ENCODE measurements around the gene GLOD4. TPM values are rescaled to one million over a fixed set of nuclear protein-coding genes. Genes with fewer than 3 reads are reported as not detected.

The GLOD4 gene
- polyA plus RNA-seq, 1 donor from 2014 or later, result 235 TPM

DNA sequence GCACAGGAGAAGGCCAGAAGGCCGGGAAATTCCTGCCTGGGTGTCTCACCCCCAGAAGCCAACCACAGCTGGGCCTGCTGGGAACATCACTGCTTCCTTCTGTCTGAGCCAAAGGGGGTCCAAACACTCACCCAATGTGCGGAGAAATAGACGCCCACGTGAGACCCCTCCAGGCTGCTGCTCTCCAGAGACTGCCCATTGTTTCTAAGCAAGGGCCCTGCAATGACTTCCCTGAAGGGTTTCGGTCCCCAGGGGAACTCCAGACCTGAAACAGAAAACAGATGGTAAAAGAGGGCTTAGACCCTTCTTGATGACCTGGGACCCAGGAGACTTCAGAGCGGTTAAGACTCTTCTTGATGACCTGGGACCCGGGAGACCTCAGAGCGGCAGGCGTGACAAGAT is 41.4 kb upstream of the GLOD4 start:
- Histone ChIP-seq H3F3A (ENCODE audit: insufficient read depth, low read length, poor library complexity, severe bottlenecking) (no peaks in the 10 kb centered on the region), H3K4me2 (ENCODE audit: low read length) (no peak overlapping the region), H3K79me2 (replicated peaks; ENCODE audit: insufficient read depth, low read length) (no peaks in the 10 kb centered on the region), H3K27ac (ENCODE audit: low read length) (no peak overlapping the region), H3K36me3 (ENCODE audit: insufficient read depth, low read length) (no peaks in the 10 kb centered on the region), H3K4me3 (ENCODE audit: low read length) (no peak overlapping the region), H3K9me2 (ENCODE audit: insufficient read depth, low read length) (no peaks in the 10 kb centered on the region), H4K20me1 (ENCODE audit: insufficient read depth) (no peaks in the 10 kb centered on the region), H3K9me3 (ENCODE audit: low read length) (no peaks in the 10 kb centered on the region), H3K27me3 (ENCODE audit: insufficient read depth, low read depth, low read length) (no peaks in the 10 kb centered on the region), H2AFZ (ENCODE audit: low read depth, low read length) (no peak overlapping the region), H3K9ac (ENCODE audit: low read length) (no peak overlapping the region)
- TF ChIP-seq, protein P1, sequence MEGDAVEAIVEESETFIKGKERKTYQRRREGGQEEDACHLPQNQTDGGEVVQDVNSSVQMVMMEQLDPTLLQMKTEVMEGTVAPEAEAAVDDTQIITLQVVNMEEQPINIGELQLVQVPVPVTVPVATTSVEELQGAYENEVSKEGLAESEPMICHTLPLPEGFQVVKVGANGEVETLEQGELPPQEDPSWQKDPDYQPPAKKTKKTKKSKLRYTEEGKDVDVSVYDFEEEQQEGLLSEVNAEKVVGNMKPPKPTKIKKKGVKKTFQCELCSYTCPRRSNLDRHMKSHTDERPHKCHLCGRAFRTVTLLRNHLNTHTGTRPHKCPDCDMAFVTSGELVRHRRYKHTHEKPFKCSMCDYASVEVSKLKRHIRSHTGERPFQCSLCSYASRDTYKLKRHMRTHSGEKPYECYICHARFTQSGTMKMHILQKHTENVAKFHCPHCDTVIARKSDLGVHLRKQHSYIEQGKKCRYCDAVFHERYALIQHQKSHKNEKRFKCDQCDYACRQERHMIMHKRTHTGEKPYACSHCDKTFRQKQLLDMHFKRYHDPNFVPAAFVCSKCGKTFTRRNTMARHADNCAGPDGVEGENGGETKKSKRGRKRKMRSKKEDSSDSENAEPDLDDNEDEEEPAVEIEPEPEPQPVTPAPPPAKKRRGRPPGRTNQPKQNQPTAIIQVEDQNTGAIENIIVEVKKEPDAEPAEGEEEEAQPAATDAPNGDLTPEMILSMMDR (IDR thresholded peaks at IDR 0.05; ENCODE audit: poor library complexity, severe bottlenecking), result no peak
- TF ChIP-seq REST (IDR thresholded peaks at IDR 0.05; ENCODE audit: borderline replicate concordance) (no peak), MXI1 (conservative IDR thresholded peaks at IDR 0.05; ENCODE audit: poor library complexity, severe bottlenecking) (no peak), RAD21 (conservative IDR thresholded peaks at IDR 0.05) (no peak), TAF1 (IDR thresholded peaks at IDR 0.05; ENCODE audit: low read depth) (no peak), EP300 (conservative IDR thresholded peaks at IDR 0.05; ENCODE audit: poor library complexity, severe bottlenecking) (no peak), POLR2AphosphoS5 (IDR thresholded peaks at IDR 0.05) (no peak), EZH2 (IDR thresholded peaks at IDR 0.05; ENCODE audit: borderline replicate concordance, insufficient read depth, low read length, poor library complexity, severe bottlenecking) (no peak)

DNA sequence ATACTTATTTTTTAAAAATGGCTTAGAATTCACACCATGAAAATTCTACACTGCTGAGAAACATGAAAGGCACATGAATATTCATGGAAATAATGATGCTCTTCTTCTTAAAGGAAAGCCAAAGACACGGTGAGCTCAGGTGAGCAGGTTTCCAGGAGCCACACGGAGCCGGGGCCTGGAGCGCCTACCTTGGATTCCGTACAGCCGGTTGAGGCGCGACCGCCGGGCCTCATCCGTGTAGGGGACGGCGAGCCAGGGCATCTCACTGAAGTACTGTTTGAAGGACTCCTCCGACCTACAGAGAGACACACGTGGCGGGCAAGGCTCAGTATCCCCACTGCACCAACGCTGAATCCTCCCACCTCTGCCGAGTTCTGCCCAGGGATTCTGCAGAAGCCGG is 37.2 kb upstream of the GLOD4 start:
- H3K27ac ChIP-seq (ENCODE audit: low read length), result no peak overlapping the region
- H3K9me3 ChIP-seq (ENCODE audit: low read length), result no peaks in the 10 kb centered on the region
- H3K9me2 ChIP-seq (ENCODE audit: insufficient read depth, low read length), result no peaks in the 10 kb centered on the region
- H3K4me3 ChIP-seq (ENCODE audit: low read length), result no peak overlapping the region
- H3K9ac ChIP-seq (ENCODE audit: low read length), result no peak overlapping the region
- no peaks in the 10 kb centered on the region for H3K27me3 ChIP-seq (ENCODE audit: insufficient read depth, low read depth, low read length)
- no peaks in the 10 kb centered on the region for H4K20me1 ChIP-seq (ENCODE audit: insufficient read depth)
- H2AFZ ChIP-seq (ENCODE audit: low read depth, low read length), result no peak overlapping the region
- H3F3A ChIP-seq (ENCODE audit: insufficient read depth, low read length, poor library complexity, severe bottlenecking), result no peaks in the 10 kb centered on the region
- TF ChIP-seq RAD21 (conservative IDR thresholded peaks at IDR 0.05), result no peak
- no peak for TF ChIP-seq REST (IDR thresholded peaks at IDR 0.05; ENCODE audit: borderline replicate concordance)
- TF ChIP-seq, protein P1 (IDR thresholded peaks at IDR 0.05; ENCODE audit: poor library complexity, severe bottlenecking), result no peak
- TF ChIP-seq EP300 (conservative IDR thresholded peaks at IDR 0.05; ENCODE audit: poor library complexity, severe bottlenecking), result no peak
- TF ChIP-seq TAF1 (IDR thresholded peaks at IDR 0.05; ENCODE audit: low read depth), result no peak
- TF ChIP-seq POLR2AphosphoS5 (IDR thresholded peaks at IDR 0.05), result no peak
- H3K36me3 ChIP-seq (ENCODE audit: insufficient read depth, low read length), result no peaks in the 10 kb centered on the region
- H3K79me2 ChIP-seq (replicated peaks; ENCODE audit: insufficient read depth, low read length), result no peaks in the 10 kb centered on the region
- no peak overlapping the region for H3K4me2 ChIP-seq (ENCODE audit: low read length)
